NCI-H2171 treated with DMSO at 0.1 percent for 48 hours (cell line): ENCODE data around the gene CAMKK1.

ENCODE experiments used
- DNase-seq: peaks from one replicate; lab custom pipeline; 2025; lab: John Stamatoyannopoulos, UW

The CAMKK1 gene

GRCh38 chr17:3893003-3893719 lies at the start of gene CAMKK1:
Gene CAMKK1, minus strand, starts transcription at chr17:3893053. Its CDS starts 7,366 bp downstream, at chr17:3885687.
- DNase-seq, result peak; percentile 83

- DNase-seq, result no peak
These were observed 48.3 kb upstream of the CAMKK1 start for GRCh38 chr17:3940965-3941698.

DNA sequence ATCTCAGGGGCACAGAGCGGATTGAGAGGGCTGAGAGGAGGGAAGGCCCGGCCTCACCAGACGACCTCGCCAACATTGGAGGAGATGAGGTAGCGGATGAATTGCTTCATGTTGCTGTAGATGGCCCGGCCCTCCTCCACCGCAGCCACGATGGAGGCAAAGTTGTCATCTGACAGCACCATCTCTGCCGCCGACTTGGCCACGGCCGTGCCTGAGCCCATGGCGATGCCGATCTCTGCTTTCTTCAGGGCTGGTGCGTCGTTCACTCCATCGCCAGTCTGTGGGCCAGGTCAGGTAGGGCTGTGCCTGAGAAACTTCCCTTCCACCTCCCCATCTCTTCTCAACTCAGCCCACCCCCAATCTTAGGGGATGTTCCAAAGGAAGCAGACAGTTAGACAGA lies 44.5 kb upstream of the CAMKK1 start:
- DNase-seq, result no peak

DNA sequence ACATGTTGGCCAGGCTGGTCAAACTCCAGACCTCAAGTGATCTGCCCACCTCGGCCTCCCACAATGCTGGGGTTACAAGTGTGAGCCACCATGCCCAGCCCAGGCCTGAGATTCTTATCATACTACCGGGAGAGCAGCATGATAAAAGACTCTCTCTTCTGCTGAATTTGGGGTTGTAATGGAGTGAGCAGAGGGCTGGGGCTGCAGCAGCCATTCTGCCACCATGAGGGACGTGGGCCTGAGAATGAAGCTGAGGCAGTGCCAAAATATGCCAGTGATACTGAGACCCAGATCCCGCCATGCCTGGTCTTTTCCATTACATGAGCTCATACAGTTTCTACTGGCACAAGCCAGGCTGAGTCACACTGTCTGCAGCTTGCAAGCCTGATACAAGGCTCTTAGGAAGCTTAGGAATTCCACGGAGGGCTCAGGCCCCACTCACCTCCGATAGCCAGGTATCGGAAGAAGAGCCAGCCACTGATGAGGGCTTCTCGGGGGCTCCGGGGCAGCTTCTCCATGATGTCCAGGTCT lies 43.0 kb upstream of the CAMKK1 start:
- DNase-seq, result no peak

GRCh38 chr17:3935140-3935542 lies 42.3 kb upstream of the CAMKK1 start:
- peak; percentile 51 for DNase-seq

DNA sequence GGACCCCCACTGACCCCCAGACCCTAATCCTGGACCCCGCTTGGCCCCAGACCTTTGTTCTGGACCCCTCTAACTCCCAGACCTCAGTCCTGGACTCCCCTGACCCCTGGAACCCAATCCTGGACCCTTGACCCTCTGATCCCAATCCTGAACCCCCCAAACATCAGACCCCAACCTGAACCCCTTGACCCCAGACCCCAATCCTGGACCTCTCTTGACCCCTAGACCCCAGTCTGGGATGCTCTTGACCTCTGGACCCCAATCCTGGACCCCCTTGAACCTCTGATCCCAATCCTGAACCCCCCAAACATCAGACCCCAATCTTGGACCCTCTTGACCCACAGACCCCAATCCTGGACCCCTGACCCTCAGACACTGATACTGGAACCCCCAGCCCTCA lies 36.9 kb upstream of the CAMKK1 start:
- no peak for DNase-seq

GRCh38 chr17:3929181-3929580 lies 36.3 kb upstream of the CAMKK1 start:
- DNase-seq, result no peak

DNA sequence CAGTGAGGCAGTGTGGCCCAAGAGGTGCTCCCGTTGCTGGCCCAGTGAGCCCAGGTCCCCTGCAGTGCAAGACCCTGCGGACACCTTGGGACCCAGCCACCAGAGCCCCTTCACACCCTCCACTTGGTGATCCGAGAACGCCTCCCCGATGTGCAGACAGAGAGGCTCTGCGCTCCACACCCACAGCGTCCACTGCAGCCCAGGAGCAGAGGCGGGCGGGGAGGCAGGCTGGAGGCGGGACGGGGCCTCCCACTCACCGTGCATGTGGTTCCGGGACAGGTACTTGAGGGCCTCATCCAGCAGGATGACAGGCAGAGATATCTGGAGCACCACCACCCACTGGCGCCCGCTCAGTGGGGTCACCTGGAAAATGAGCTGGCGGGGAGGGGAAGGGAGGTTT lies 35.6 kb upstream of the CAMKK1 start:
- DNase-seq, result no peak

DNA sequence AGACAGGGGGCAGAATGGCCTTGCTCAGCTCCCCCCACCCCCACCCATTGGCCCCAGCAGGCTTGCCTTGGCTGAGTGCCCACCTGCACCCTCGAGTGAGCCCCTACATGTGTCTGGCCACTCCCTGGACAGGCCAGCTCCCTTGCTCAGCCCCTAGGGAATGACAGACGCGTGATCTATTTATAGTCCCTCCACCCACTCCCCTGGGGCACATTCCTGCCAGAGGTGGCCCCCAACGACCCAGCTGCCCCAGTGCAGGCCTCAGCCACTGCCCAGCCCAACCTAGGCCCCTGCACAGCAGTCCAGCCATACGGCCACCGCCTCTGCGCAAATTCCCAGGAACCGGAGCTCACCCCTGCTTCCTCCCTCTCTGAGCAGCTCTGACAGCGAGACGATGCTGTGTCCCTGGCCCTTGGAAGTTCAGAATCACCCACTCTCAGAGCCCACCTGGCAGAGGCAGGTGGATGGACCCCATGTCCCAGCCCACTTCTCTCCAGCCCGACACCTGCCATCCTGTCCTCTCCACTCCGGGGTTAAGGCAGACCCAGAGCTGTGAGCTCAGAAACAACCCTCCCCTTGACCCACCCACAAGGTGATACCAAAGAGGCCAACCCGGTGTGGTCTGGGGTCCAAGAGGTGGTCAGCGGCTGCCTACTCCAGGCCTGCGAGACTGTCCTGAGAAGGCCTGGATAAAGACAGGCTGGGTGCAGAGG lies 34.9 kb upstream of the CAMKK1 start:
- no peak for DNase-seq

DNA sequence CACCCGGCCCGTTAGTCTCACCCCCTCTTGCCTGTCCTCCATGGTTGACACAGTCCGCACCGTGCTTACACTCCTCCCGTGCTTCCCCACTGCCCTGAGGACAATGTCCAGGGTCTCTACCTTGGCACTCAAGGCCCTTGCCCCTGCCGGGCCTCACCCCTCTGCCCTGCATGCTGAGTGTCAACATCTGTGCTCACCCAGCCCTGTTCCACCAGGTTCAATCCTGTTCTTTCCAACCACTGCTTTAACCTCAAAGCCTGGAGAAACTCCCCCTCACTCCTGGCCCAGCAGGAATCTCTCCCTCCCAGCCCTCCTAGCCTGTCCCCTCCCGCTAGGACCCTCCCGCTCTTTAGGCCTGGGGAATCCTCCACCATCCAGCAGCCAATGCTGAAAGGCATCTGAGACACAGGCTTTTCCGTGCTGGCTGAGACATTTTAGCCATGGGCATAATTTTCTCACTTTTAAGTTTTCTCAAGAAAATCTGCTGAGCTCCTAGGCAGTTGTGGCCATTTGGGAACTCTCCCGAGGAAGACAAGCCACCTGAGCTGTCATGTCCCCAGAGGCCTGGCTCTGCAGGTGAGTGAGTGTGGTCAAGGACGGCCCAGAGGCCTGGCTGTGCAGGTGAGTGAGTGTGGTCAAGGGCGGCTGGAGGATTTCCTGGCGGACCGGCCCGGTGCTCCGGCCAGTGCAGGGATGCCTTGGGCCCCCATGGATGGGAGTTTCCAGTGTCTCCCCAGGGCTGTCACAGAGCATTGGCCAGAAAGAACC lies 34.2 kb upstream of the CAMKK1 start:
- DNase-seq, result no peak

GRCh38 chr17:3925684-3926485 lies 33.0 kb upstream of the CAMKK1 start:
- DNase-seq, result no peak

- no peak for DNase-seq
These were observed 31.9 kb upstream of the CAMKK1 start for GRCh38 chr17:3924512-3925350.

DNA sequence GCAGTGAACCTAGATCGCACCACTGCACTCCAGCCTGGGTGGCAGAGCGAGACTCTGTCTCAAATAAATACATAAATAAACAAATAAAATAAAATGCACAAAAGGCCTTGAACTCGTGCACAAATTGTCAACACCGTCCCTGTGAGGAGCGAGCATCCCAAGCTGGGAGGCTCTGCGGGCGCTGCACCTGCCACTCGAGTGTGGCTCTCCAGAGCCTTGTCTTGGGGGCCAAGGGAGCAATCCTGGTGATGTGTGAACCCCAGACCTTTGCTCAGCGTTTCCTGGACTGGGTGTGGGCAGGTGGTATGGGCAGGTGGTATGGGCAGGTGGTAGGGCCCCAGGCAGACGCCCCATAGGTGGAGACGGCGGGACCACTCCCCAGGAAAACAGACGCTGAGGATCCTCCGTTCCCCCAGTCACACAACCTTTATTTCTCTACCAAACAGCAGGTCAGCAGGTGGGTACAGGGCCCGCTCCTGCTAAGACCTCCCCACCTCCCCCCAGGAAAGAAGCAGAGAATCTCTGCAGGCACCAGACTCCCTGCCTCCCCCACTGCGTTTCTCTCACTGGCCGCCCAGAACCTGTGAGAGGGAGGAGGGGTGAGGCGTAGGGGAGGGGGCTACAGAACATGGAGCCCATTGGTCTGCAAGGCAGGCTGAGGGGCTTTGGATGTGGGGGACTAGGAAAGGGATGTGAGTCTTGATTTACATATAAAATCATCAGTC lies 30.8 kb upstream of the CAMKK1 start:
- DNase-seq, result peak; percentile 35

DNA sequence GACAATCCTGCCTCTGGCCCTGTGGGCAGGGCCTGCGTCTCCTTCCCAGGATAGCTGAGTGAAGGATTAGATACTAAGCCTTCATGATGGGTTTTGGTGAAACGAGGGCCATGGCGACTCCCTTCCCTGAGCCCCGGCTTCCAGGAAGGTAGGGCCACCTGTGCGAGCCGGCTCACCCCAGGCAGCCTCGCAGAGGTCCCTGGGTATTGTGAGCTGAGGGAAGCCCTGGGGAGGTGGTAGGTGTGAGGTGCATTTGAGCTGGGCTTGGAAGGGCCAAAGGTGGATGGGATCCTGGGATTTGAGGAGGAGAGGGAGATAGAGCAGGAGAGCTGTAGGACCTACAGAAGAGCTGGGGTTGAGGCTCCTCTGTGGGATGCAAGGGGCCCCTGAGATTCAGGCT lies 29.9 kb upstream of the CAMKK1 start:
- DNase-seq, result no peak

- no peak for DNase-seq
These were observed 28.9 kb upstream of the CAMKK1 start for GRCh38 chr17:3921502-3922319.

DNA sequence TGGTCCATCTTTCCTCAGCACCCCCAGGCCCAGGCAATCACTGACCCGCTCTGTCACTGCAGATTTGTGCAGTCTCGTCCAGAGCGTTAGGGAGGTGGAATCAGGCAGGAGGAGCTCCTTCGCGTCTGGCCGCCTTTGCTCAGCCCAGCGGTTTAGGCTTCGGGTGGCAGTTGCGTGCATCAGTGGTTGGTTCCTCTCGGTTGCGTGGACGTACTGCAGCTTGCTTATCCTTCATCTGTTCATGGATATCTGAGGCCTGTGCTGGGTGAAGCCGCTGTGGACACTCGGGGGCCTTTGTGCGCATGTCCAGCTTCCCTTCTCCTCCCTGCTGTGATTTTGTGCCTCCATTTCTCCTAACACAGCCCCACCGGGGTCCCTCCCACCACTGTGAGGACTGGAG lies 28.2 kb upstream of the CAMKK1 start:
- DNase-seq, result no peak

DNA sequence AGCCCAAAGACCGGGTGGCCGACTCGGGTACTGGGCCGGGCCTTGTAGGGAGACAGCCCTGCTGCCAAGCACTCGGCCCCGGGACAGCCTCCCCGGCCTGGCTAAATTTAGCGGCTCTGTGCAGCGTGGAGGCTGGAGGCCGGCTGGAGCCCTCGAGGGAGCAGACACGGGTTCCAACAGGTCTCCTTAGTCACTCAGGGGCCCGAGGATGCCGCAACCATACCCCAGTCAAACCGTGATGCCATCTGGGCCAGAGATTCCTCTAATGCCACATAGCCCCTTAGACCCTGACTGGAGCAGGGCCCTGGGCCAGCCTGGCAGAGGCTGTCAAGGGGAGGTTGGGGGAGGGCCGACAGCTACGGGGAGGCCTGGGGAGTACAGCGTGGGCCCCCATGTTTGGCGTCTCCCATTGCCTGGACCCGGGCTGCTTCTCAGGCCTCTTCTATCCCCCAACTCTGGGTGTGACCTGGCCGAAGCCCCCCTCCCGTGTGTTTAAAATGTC lies 26.3 kb upstream of the CAMKK1 start:
- DNase-seq, result peak; percentile 29

DNA sequence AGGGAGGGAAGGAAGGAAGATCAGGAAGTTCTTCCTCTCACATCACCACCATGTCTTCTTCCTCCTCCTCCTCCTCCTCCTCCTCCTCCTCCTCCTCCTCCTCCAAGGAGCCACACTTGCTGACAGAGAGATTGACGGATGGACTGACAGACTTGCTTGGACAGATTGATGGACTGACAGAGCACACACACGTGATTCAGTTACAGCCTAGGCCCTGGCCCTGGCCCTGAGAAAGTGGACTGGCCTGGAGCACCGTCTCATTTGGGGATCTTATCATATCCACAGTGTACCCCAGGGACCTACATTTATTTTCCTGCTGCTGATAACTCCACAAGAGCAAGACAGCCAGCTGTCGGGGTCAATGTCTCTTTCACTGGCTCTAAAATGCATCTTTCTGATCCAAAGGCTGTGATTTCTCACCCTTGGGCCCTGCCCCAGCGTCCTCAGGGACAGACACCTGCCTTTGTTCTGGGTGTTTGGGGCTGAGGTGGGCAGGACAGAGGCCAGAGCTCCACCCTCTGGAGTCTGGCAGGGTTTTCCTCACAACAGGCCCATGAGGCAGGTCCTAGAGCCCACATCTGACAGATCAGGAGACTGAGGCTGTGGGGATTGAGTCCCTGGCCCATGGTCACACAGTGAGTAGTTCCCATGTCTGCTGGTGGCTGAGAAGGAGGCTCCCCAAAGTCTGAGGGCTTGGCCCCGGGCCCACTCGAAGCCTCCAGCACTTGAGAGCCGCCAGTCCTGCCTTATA lies 25.7 kb upstream of the CAMKK1 start:
- peak; percentile 51 for DNase-seq
